Measurements from ENCODE around the gene RAB11FIP3.
"Not testable (repeated sequence)": the region's sequence is repeated elsewhere in the genome, so short reads cannot be mapped to it uniquely, and the experiment has no call there.

The RAB11FIP3 gene

GRCh38 chr16:425082-425718, at the start of gene RAB11FIP3:
Gene RAB11FIP3, plus strand, starts transcription at chr16:425649. Its CDS starts 358 bp downstream, at chr16:426007.
- peak; percentile 89 for DNase-seq

GRCh38 chr16:375927-376816, 49.3 kb upstream of the RAB11FIP3 start:
- no peak for DNase-seq

GRCh38 chr16:376817-377418, 48.5 kb upstream of the RAB11FIP3 start:
- DNase-seq: no peak

- no peak for DNase-seq
These were observed 48.0 kb upstream of the RAB11FIP3 start for GRCh38 chr16:377419-377951.

GRCh38 chr16:378113-378820, 47.2 kb upstream of the RAB11FIP3 start:
- DNase-seq: not testable (repeated sequence)

- DNase-seq: no peak
These were observed 46.6 kb upstream of the RAB11FIP3 start for GRCh38 chr16:378821-379182.

GRCh38 chr16:379183-379960, 46.1 kb upstream of the RAB11FIP3 start:
- peak; percentile 96 for DNase-seq

- no peak for DNase-seq
These were observed 45.3 kb upstream of the RAB11FIP3 start for GRCh38 chr16:379961-380761.

- no peak for DNase-seq
These were observed 44.8 kb upstream of the RAB11FIP3 start for GRCh38 chr16:380762-381011.

GRCh38 chr16:381012-381788, 44.2 kb upstream of the RAB11FIP3 start:
- DNase-seq: no peak

- DNase-seq: no peak
These were observed 43.4 kb upstream of the RAB11FIP3 start, which contains the start of gene PGAP6 for GRCh38 chr16:381789-382717. Gene PGAP6, minus strand, starts transcription at chr16:381978. Its CDS starts 157 bp downstream, at chr16:381821.

GRCh38 chr16:383326-384051, 42.0 kb upstream of the RAB11FIP3 start:
- DNase-seq: peak; percentile 92

- peak; percentile 83 for DNase-seq
These were observed 38.8 kb upstream of the RAB11FIP3 start for GRCh38 chr16:386641-387156.

GRCh38 chr16:387761-388666, 37.4 kb upstream of the RAB11FIP3 start:
- DNase-seq: not testable (repeated sequence)

- DNase-seq: no peak
These were observed 36.1 kb upstream of the RAB11FIP3 start for GRCh38 chr16:389352-389751.

- DNase-seq: peak; percentile 87
These were observed 33.5 kb upstream of the RAB11FIP3 start for GRCh38 chr16:391885-392335.

GRCh38 chr16:392450-393030, 32.9 kb upstream of the RAB11FIP3 start:
- DNase-seq: no peak
